ENCODE data around the gene LHPP. TPM values are rescaled to one million over a fixed set of nuclear protein-coding genes. Genes with fewer than 3 reads are reported as not detected.

Gene LHPP
- total and polyA plus RNA-seq, 10 of the 15 experiments (the other 5 are each of a cell fraction or from before 2014, with no cell fraction given): 0.79 to 9.8 (median 6.7) TPM

DNA sequence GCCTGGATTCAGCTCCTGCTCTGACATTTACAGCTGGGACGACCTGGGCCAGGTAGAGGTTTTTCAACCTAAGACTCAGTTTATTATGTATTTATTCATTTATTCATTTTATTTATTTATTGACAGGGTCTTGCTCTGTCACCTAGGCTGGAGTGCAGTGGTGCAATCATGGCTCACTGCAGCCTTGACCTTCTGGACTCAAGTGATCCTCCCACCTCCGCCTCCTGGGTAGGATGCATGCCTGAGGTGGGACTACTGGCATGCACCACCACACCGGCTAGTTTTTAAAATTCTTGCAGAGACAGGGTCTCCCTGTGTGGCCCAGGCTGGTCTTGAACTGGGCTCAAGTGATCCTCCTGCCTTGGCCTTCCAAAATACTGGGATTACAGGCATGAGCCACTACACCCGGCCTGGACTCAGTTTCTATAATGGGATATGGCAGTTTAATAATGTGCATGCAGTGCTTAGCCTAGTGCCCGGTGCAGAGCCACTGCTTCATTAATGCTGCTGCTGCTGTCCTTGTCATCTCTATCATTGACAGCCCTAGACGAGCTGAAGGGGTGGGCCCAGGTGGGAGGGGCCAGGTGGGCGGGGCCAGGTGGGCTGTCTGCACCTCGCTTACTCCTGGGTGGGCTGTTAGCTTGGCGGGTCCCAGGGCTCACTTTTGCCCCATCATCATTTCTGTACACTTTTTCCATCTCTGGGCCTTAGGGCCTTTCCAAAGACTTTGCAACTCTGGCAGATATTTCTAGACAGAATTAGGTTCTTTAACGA lies 92.6 kb downstream of the LHPP start (continued):
- TF ChIP-seq CUX1 (IDR thresholded peaks at IDR 0.05; ENCODE audit: insufficient replicate concordance, low read depth, low read length) (no peak), ZNF622 (IDR thresholded peaks at IDR 0.05) (no peak), SPI1 (IDR thresholded peaks at IDR 0.05; ENCODE audit: borderline replicate concordance, insufficient read depth, low read depth, low read length) (no peak), MYC (IDR thresholded peaks at IDR 0.05; ENCODE audit: insufficient read depth, insufficient read length, insufficient replicate concordance, low read length, severe bottlenecking) (no peak), KAT2A (conservative IDR thresholded peaks at IDR 0.05; ENCODE audit: control insufficient read depth, low read depth, low read length) (no peak), NR2C1 (IDR thresholded peaks at IDR 0.05) (no peak), PKNOX1 (IDR thresholded peaks at IDR 0.05) (no peak), CHD4 (IDR thresholded peaks at IDR 0.05) (no peak), ESRRA (IDR thresholded peaks at IDR 0.05; ENCODE audit: low read length) (no peak)
- TF ChIP-seq, protein P1, sequence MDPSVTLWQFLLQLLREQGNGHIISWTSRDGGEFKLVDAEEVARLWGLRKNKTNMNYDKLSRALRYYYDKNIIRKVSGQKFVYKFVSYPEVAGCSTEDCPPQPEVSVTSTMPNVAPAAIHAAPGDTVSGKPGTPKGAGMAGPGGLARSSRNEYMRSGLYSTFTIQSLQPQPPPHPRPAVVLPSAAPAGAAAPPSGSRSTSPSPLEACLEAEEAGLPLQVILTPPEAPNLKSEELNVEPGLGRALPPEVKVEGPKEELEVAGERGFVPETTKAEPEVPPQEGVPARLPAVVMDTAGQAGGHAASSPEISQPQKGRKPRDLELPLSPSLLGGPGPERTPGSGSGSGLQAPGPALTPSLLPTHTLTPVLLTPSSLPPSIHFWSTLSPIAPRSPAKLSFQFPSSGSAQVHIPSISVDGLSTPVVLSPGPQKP (IDR thresholded peaks at IDR 0.05; ENCODE audit: low read depth, low read length): no peak
